ENCODE results near the gene CHRNB1.

CHRNB1 gene

GRCh38 chr17:7416323-7416722 is 28.5 kb upstream of the CHRNB1 start:
- DNase-seq, result no peak

GRCh38 chr17:7417056-7417655 is 27.7 kb upstream of the CHRNB1 start:
- DNase-seq, result no peak

- no peak for DNase-seq
Observed at GRCh38 chr17:7418472-7419152, 26.2 kb upstream of the CHRNB1 start.

- no peak for DNase-seq
Observed at GRCh38 chr17:7419819-7420610, 24.8 kb upstream of the CHRNB1 start, which contains the start of gene SPEM1. Gene SPEM1 (plus strand): TSS chr17:7420324. CDS start chr17:7420385, 61 bp downstream.

- DNase-seq, result no peak
Observed at GRCh38 chr17:7421186-7421585, 23.7 kb upstream of the CHRNB1 start.

- peak; percentile 25 for DNase-seq
Observed at GRCh38 chr17:7423679-7424078, 21.2 kb upstream of the CHRNB1 start.

GRCh38 chr17:7425316-7425715 is 19.5 kb upstream of the CHRNB1 start, which contains the start of gene SPEM2:
Gene SPEM2 (plus strand): TSS chr17:7425616. CDS start chr17:7425689, 73 bp downstream.
- no peak for DNase-seq

- DNase-seq, result no peak
Observed at GRCh38 chr17:7425756-7426155, 19.1 kb upstream of the CHRNB1 start.

- no peak for DNase-seq
Observed at GRCh38 chr17:7426203-7426863, 18.5 kb upstream of the CHRNB1 start.

- DNase-seq, result no peak
Observed at GRCh38 chr17:7426896-7427489, 17.9 kb upstream of the CHRNB1 start.

GRCh38 chr17:7427549-7427948 is 17.3 kb upstream of the CHRNB1 start:
- DNase-seq, result no peak

- DNase-seq, result no peak
Observed at GRCh38 chr17:7428557-7428956, 16.3 kb upstream of the CHRNB1 start, which contains the start of gene SPEM3. Gene SPEM3 (plus strand): TSS chr17:7428857. CDS start chr17:7428903, 46 bp downstream.

- DNase-seq, result no peak
Observed at GRCh38 chr17:7429722-7430121, 15.1 kb upstream of the CHRNB1 start.

- no peak for DNase-seq
Observed at GRCh38 chr17:7431231-7431630, 13.6 kb upstream of the CHRNB1 start.

- no peak for DNase-seq
Observed at GRCh38 chr17:7432296-7432695, 12.6 kb upstream of the CHRNB1 start.

- DNase-seq, result no peak
Observed at GRCh38 chr17:7435676-7436555, 8.9 kb upstream of the CHRNB1 start.

GRCh38 chr17:7436556-7437368 is 8.1 kb upstream of the CHRNB1 start:
- DNase-seq, result peak; percentile 66

- no peak for DNase-seq
Observed at GRCh38 chr17:7437369-7437863, 7.4 kb upstream of the CHRNB1 start.

- DNase-seq, result peak; percentile 10
Observed at GRCh38 chr17:7437950-7438614, 6.8 kb upstream of the CHRNB1 start.

Data from NCI-H1092 treated with DMSO at 0.1 percent for 48 hours (cell line).